Immature natural killer cell (primary cell): ENCODE results near the gene MUC22. TPM values are rescaled to one million over a fixed set of nuclear protein-coding genes. Genes with fewer than 3 reads are reported as not detected.
"Not testable (repeated sequence)": the region's sequence is repeated elsewhere in the genome, so short reads cannot be mapped to it uniquely, and the experiment has no call there.

Experiments used
- DNase-seq, 3 donors: peaks; one replicate each; pipeline ENCODE4 v3.0.0; 2022; ENCODE audit warnings: mixed read lengths in 1 of 3
- H3K27ac Mint-ChIP-seq, 6 donors: one replicate each; pipeline ENCODE4 v1.8.0; 2020; ENCODE audit warnings: mixed read lengths in 6 of 6, mild to moderate bottlenecking in 5 of 6, inconsistent platforms in 4 of 6, moderate library complexity in 3 of 6
- H3K27me3 Mint-ChIP-seq, 3 donors: one replicate each; pipeline ENCODE4 v1.8.0; 2020 to 2021; ENCODE audit warnings: low read depth in 3 of 3, mild to moderate bottlenecking in 3 of 3, mixed read lengths in 3 of 3, moderate library complexity in 3 of 3, inconsistent platforms in 1 of 3
- H3K36me3 Mint-ChIP-seq, 3 donors: one replicate each; pipeline ENCODE4 v1.8.0; 2020; ENCODE audit warnings: mixed read lengths in 3 of 3, inconsistent platforms in 2 of 3, mild to moderate bottlenecking in 2 of 3
- H3K4me1 Mint-ChIP-seq, 2 donors: one replicate each; pipeline ENCODE4 v1.8.0; 2020; ENCODE audit warnings: inconsistent platforms in 2 of 2, mild to moderate bottlenecking in 2 of 2, mixed read lengths in 2 of 2, moderate library complexity in 1 of 2
- H3K4me3 Mint-ChIP-seq, 5 donors: one replicate each; pipeline ENCODE4 v1.8.0; 2020; ENCODE audit warnings: mild to moderate bottlenecking in 5 of 5, mixed read lengths in 5 of 5, inconsistent platforms in 3 of 5, moderate library complexity in 3 of 5
- H3K9me3 Mint-ChIP-seq, 6 donors: one replicate each; pipeline ENCODE4 v1.8.0; 2020; ENCODE audit warnings: mild to moderate bottlenecking in 6 of 6, mixed read lengths in 6 of 6, inconsistent platforms in 4 of 6, moderate library complexity in 3 of 6
- polyA plus RNA-seq, 3 donors: library from polyadenylated mRNA; unstranded; fragments of 300-500 nt; fragmentation: Illumina TruSeq; gene quantifications; one replicate each; pipeline ENCODE4 v1.2.3, GENCODE V29; 2021

Gene MUC22
- polyA plus RNA-seq, 3 donors from 2014 or later, result not detected

DNA sequence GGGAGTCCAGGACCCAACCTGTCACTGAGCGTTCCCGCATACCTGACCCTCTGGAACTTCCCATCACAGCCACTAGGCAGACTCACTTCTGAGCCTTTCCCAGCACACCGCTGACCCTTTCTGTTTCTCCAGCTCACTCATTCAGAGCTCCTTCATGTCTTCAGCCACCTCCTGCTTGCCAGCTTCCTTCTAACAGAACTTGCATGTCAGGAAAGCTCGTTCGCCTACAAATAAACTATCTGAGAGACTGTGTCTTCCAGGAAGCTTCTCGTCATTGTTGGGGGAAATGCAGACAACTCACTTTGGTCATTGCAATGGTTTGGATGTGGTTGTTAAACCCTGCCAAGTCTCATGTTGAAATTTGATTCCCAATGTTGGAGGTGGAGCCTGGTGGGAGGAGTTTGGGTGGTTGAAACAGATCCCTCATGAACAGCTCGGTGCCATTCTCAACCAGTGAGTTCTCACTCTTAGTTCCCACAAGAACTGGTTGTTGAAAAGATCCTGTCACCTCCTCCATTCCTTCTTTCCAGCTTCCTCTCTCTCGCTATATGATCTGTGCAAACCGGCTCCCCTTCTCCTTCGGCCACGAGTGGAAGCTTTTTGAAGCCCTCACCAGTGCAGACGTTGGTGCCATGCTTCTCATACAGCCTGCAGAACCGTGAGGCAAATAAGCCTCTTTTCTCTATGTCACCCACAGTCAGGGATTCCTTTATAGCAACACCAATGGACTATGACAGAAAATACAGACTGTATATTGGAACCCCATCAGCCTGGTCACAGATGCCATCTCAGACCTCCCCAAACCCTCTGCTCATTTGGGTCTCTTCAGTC lies 28.1 kb upstream of the MUC22 start:
- Mint-ChIP-seq H3K4me1 (no peaks in the 10 kb centered on the region), H3K27me3 (peaks cover 7 to 19% (median 13%) of the 10 kb centered on the region in 3 donors), H3K27ac (no peak overlapping the region), H3K36me3 (no peaks in the 10 kb centered on the region), H3K4me3 (peak overlapping the region in 1 of 5 donors; percentile 12), H3K9me3 (no peaks in the 10 kb centered on the region)
- no peak for DNase-seq

DNA sequence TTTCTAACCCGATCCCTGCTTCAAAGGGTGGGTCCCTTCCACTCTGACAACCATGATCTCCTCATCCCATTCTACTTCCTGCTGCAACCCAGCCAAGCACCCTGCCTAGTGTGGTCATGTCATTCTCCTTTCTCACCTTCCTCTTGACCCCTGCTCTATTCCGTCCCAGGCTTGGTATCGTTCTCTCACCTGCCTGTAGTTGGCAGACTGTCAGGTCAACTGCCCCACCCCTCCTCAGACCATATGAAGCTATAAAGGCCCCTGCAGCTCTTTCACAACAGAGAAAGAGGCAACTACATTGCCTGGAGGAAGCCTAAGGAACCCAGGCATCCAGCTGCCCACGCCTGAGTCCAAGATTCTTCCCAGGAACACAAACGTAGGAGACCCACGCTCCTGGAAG lies 26.8 kb upstream of the MUC22 start, which contains the start of gene MUC21:
TSS of gene MUC21 (plus strand) at position 280 of the 400 bp plus-strand sequence. CDS start 241 bp downstream, outside the sequence.
- Mint-ChIP-seq H3K9me3 (no peaks in the 10 kb centered on the region), H3K4me3 (no peak within 1 kb of the TSS), H3K27ac (no peak within 1 kb of the TSS), H3K36me3 (no peaks in the 10 kb centered on the region), H3K27me3 (peaks cover 7 to 18% (median 15%) of the 10 kb centered on the region in 3 donors), H3K4me1 (no peaks in the 10 kb centered on the region)
- DNase-seq, result no peak

DNA sequence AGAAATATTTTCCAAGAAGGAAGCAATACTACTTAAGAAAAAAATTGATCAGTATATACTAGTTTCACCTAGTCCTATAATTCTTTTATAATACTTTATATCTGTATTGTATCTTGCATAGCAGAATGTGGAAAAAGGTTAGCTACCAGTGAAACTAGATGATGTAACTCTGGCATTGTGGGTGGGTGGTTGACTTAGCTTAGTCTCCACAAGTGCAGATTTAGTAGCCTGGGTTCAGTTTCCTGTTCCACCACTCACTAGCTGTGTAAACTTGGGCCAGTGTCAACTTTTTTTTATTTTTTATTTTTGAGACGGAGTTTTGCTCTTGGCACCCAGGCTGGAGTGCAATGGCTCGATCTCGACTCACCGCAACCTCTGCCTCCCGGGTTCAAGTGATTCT lies 24.8 kb upstream of the MUC22 start:
- peaks cover 6 to 18% (median 13%) of the 10 kb centered on the region in 3 donors for H3K27me3 Mint-ChIP-seq
- H3K27ac Mint-ChIP-seq, result no peak overlapping the region
- H3K4me1 Mint-ChIP-seq, result peaks cover 3 to 5% of the 10 kb centered on the region in 2 donors
- H3K9me3 Mint-ChIP-seq, result no peaks in the 10 kb centered on the region
- H3K4me3 Mint-ChIP-seq, result no peak overlapping the region
- DNase-seq, result no peak
- H3K36me3 Mint-ChIP-seq, result no peaks in the 10 kb centered on the region

DNA sequence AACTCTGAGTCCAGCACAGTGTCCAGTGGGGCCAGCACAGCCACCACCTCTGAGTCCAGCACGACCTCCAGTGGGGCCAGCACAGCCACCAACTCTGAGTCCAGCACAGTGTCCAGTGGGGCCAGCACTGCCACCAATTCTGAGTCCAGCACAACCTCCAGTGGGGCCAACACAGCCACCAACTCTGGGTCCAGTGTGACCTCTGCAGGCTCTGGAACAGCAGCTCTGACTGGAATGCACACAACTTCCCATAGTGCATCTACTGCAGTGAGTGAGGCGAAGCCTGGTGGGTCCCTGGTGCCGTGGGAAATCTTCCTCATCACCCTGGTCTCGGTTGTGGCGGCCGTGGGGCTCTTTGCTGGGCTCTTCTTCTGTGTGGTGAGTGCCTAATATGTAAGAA lies 23.0 kb upstream of the MUC22 start:
- DNase-seq, result no peak
- Mint-ChIP-seq H3K4me3 (no peak overlapping the region), H3K9me3 (no peaks in the 10 kb centered on the region), H3K4me1 (peaks cover 6 to 9% of the 10 kb centered on the region in 2 donors), H3K27me3 (peaks cover 3 to 13% (median 8%) of the 10 kb centered on the region in 3 donors), H3K36me3 (no peaks in the 10 kb centered on the region), H3K27ac (no peak overlapping the region)

DNA sequence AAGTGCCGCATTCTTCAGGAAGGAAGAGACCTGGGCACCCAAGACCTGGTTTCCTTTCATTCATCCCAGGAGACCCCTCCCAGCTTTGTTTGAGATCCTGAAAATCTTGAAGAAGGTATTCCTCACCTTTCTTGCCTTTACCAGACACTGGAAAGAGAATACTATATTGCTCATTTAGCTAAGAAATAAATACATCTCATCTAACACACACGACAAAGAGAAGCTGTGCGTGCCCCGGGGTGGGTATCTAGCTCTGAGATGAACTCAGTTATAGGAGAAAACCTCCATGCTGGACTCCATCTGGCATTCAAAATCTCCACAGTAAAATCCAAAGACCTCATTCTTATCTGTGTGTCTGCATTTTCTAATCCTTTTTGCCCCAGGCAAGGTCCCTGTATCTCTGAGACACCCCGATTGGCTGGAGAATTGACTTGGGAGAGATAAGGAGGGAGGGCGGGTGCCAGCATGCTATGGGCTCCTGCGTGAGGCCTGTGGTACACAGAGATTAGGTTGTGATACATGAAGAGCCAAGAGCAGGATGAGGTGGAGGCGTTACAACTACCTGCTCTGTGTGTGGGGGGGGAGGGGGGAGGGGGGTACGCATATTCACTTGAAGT lies 22.0 kb upstream of the MUC22 start:
- Mint-ChIP-seq H3K27me3 (peaks cover 2 to 10% (median 3%) of the 10 kb centered on the region in 3 donors), H3K4me1 (peaks cover 6 to 9% of the 10 kb centered on the region in 2 donors), H3K9me3 (no peaks in the 10 kb centered on the region), H3K36me3 (no peaks in the 10 kb centered on the region), H3K27ac (no peak overlapping the region), H3K4me3 (no peak overlapping the region)
- DNase-seq, result no peak

DNA sequence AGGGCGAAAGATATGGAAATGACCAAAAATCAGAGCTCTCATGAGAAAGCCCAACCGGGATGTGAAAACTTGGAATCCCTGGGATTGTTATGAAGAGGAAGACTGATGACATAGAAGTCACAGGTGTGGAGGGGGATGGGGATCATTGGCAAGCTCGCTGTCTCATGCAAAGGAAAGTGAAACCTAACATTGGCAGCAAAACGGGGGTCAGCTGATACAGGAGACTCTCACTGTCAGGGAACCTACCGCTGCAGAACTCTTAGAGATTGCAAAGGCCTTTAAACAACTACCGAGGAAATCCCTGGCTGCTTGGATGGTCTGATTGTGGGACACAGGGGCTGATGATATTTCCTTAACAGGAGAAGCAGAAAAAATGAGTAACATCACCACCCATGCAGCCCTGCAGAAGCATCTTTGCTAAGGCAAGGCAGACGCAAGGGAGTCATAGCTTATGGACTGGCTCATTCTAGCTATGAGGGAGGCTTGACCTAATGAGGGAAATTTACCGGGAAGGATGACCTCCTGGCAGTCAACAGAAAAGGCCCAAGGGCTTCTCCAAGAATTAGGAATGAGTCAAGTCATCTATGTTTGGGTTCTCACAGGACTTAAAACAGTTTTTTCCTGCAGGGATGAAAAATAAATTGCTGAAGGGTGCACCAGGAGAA lies 19.7 kb upstream of the MUC22 start:
- H3K27ac Mint-ChIP-seq, result peak overlapping the region in 1 of 6 donors; percentile 1
- H3K4me1 Mint-ChIP-seq, result peaks cover 6 to 9% of the 10 kb centered on the region in 2 donors
- H3K36me3 Mint-ChIP-seq, result no peaks in the 10 kb centered on the region
- peak overlapping the region in 2 of 5 donors; percentile 36 to 46 for H3K4me3 Mint-ChIP-seq
- peaks cover 0 to 4% (median 0%) of the 10 kb centered on the region in 3 donors for H3K27me3 Mint-ChIP-seq
- DNase-seq, result no peak
- no peaks in the 10 kb centered on the region for H3K9me3 Mint-ChIP-seq

DNA sequence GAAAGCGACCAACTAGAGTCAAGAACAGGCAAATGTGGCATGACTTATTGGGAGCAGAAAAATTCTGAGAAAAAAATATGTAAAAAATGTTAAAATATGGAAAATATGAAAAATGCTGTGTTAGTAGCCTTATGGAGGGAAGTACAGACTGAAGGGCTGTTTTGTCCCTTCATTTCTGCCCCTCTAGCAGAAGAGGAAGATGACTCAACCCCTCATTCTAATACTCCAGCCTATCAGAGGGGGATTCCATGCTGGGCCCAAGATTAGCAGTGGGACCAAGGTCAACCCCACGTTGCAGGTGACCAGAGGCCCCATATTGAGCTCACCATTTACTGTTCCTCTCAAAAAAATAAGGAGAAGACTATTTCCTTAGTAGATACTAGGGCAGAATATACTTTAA lies 18.4 kb upstream of the MUC22 start:
- no peak overlapping the region for H3K27ac Mint-ChIP-seq
- no peak for DNase-seq
- H3K36me3 Mint-ChIP-seq, result no peaks in the 10 kb centered on the region
- peaks cover 6 to 9% of the 10 kb centered on the region in 2 donors for H3K4me1 Mint-ChIP-seq
- H3K9me3 Mint-ChIP-seq, result no peaks in the 10 kb centered on the region
- H3K27me3 Mint-ChIP-seq, result peaks cover 0 to 4% (median 0%) of the 10 kb centered on the region in 3 donors
- no peak overlapping the region for H3K4me3 Mint-ChIP-seq

DNA sequence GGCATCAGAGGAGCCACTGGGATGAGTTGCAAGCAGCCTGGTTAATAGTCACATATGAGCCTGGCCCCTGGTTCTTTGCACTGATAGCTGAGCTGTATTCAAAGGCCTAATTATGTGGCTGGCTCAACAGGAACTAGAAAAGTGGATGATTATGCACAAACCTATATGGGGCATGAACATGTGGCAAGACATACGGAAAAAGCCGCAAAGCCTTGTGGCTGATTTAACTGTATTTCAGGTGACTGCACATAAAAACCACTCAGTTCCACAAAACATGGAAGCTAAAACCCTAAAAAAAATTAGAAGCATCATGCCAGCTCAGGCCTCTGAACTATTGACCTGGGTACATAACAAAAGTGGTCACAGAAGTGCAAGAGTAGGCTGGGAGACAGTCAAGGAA lies 13.0 kb upstream of the MUC22 start:
- Mint-ChIP-seq H3K27ac (no peak overlapping the region), H3K36me3 (no peaks in the 10 kb centered on the region), H3K27me3 (peaks cover 0 to 1% (median 0%) of the 10 kb centered on the region in 3 donors), H3K9me3 (no peaks in the 10 kb centered on the region), H3K4me1 (peaks cover 7 to 12% of the 10 kb centered on the region in 2 donors), H3K4me3 (no peak overlapping the region)
- no peak for DNase-seq

DNA sequence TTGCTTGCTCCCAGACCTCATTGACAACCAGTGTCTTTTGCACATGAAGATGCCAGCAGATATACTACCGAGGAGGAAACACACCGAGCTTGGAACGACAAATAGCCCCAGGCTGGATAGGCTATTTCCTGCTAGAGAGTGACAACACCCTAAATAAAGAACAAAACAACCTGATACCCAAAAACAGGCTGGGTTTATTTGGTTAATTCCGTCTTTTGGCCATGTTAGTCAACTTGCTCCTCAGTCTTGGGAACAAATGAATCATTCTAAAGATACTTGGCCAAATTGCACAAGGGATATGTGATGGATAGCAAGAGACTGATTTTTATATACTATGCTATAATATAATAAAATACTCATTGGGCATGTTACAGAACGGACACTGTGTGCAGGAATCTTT lies 11.5 kb upstream of the MUC22 start:
- Mint-ChIP-seq H3K27ac (no peak overlapping the region), H3K4me3 (no peak overlapping the region), H3K9me3 (no peaks in the 10 kb centered on the region), H3K36me3 (no peaks in the 10 kb centered on the region), H3K4me1 (peaks cover 7 to 12% of the 10 kb centered on the region in 2 donors), H3K27me3 (peaks cover 0 to 2% (median 1%) of the 10 kb centered on the region in 3 donors)
- DNase-seq, result no peak

DNA sequence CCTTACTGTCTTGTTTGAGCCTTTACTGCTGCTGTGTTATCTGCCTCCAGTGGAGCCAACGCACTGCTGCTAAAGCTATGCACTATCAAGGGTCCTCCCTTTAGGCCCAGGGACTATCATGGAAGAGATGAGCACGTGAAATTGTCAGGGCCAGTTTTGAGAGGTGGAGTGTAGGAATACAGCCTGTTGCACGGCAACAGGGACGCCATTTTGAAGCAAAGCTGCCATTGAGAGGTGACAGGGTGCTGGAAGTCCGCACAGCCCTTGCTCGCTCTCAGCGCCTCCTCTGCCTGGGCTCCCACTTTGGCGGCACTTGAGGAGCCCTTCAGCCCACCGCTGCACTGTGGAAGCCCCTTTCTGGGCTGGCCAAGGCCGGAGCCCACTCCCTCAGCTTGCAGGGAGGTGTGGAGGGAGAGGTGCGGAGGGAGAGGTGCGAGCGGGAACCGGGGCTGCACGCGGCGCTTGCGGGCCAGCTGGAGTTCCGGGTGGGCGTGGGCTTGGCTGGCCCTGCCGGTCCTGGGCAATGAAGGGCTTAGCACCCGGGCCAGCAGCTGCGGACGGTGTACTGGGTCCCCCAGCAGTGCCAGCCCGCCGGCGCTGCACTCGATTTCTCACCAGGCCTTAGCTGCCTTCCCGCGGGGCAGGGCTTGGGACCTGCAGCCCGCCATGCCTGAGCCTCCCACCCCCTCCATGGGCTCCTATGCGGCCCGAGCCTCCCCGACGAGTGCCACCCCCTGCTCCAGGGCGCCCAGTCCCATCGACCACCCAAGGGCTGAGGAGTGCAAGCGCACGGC lies 10.0 kb upstream of the MUC22 start:
- not testable (repeated sequence) for DNase-seq, H3K4me3 Mint-ChIP-seq, H3K9me3 Mint-ChIP-seq, H3K27me3 Mint-ChIP-seq, H3K36me3 Mint-ChIP-seq, H3K27ac Mint-ChIP-seq
- H3K4me1 Mint-ChIP-seq, result peaks cover 7 to 19% of the 10 kb centered on the region in 2 donors

DNA sequence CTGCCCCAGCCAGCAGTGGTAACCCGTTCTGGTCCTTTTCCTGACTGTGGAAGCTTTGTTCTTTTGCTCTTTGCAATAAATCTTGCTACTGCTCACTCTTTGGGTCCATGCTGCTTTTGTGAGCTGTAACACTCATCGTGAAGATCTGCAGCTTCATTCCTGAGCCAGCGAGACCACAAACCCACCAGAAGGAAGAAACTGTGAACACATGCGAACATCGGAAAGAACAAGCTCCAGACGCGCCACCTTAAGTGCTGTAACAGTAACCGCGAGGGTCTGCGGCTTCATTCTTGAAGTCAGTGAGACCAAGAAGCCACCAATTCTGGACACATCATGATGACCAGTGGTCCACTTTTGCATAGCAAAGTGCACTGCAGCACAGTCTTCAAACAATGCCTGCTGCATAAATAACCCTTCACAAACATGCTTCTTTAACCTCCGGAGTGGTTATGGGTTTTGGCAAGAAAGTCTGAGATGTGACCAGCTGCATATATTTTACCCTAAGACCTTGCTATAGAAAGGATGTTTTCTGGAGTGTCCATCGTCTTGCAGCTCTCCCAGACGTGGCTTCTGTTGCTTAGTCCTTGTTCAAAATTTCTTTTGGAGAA lies 8.9 kb upstream of the MUC22 start:
- Mint-ChIP-seq H3K4me3 (peak overlapping the region in 4 of 5 donors; percentile 35 to 60 (median 53)), H3K36me3 (no peaks in the 10 kb centered on the region), H3K9me3 (no peaks in the 10 kb centered on the region), H3K4me1 (peaks cover 7 to 20% of the 10 kb centered on the region in 2 donors), H3K27me3 (peaks cover 0 to 2% (median 1%) of the 10 kb centered on the region in 3 donors), H3K27ac (peak overlapping the region in 1 of 6 donors; percentile 9)
- peak in 1 of 3 donors; percentile 2 for DNase-seq

DNA sequence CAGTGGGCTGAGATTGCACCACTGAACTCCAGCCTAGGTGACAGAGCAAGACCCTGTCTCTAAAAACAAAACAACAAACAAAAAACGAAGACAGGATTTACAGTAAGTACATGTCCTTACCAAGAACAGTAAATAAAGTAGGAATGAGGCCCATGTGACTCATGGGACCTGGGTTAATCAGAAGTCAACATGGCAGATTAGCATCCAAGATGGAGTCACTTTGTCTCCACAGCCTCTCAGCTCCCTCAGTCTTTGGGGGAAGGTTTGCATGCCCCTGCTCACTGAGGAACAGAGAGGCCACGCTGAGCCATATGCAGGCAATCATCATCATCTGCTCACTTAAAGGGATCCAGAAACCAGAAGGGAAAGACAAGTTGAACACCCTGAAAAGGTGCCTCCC lies 7.8 kb upstream of the MUC22 start:
- no peak overlapping the region for H3K4me3 Mint-ChIP-seq

DNA sequence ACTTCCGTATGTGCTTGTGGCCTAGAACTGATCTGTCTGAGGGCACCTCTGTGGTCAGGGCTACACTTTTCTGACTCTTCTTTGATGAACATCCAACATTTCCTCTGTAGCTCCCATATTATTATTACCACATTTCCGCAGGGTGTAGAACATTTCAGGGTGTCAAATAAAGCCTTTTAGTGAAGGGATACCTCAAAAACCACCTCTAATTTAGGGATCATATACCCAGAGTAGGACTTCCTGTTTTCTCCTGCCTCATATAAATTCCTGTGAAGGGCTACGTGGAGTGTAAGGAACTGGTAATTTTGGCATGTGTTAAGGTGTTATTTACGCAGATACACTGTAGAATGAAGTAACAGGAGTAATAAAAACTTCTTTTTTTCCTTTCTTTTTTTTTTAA lies 5.5 kb upstream of the MUC22 start:
- Mint-ChIP-seq H3K27me3 (peaks cover 0 to 17% (median 1%) of the 10 kb centered on the region in 3 donors), H3K4me3 (no peak overlapping the region), H3K9me3 (no peaks in the 10 kb centered on the region), H3K27ac (no peak overlapping the region), H3K4me1 (peaks cover 7 to 20% of the 10 kb centered on the region in 2 donors), H3K36me3 (no peaks in the 10 kb centered on the region)
- DNase-seq, result no peak

More for the DNA sequence above, 7.8 kb upstream of the MUC22 start:
- no peak for DNase-seq
- H3K27me3 Mint-ChIP-seq, result peaks cover 0 to 12% (median 1%) of the 10 kb centered on the region in 3 donors
- no peaks in the 10 kb centered on the region for H3K36me3 Mint-ChIP-seq
- no peak overlapping the region for H3K27ac Mint-ChIP-seq
- no peaks in the 10 kb centered on the region for H3K9me3 Mint-ChIP-seq
- H3K4me1 Mint-ChIP-seq, result peaks cover 7 to 20% of the 10 kb centered on the region in 2 donors
